NCI-H1436 treated with DMSO at 0.1 percent for 48 hours (cell line): Measurements from ENCODE around the gene SCNN1B.

ENCODE experiments used
- DNase-seq: peaks from one replicate; lab custom pipeline; 2025; lab: John Stamatoyannopoulos, UW

SCNN1B gene

GRCh38 chr16:23408242-23408822, 106.2 kb downstream of the SCNN1B start:
- no peak for DNase-seq

GRCh38 chr16:23408823-23409298, 106.8 kb downstream of the SCNN1B start:
- DNase-seq = no peak

GRCh38 chr16:23409522-23409921, 107.4 kb downstream of the SCNN1B start:
- DNase-seq = no peak

GRCh38 chr16:23410176-23410575, 108.1 kb downstream of the SCNN1B start:
- DNase-seq = no peak

GRCh38 chr16:23414731-23415130, 112.6 kb downstream of the SCNN1B start:
- no peak for DNase-seq

GRCh38 chr16:23416816-23417215, 114.7 kb downstream of the SCNN1B start:
- no peak for DNase-seq

GRCh38 chr16:23420011-23420410, 117.9 kb downstream of the SCNN1B start:
- no peak for DNase-seq

GRCh38 chr16:23423496-23424049, 121.5 kb downstream of the SCNN1B start:
- DNase-seq = no peak

GRCh38 chr16:23424292-23424958, 122.3 kb downstream of the SCNN1B start:
- DNase-seq = no peak

GRCh38 chr16:23428351-23428750, 126.2 kb downstream of the SCNN1B start:
- no peak for DNase-seq
